ENCODE data around the gene N4BP2.

GRCh38 chr4:40177591-40177990 is 120.9 kb downstream of the N4BP2 start:
- TF ChIP-seq POLR2A (IDR thresholded peaks at IDR 0.05; ENCODE audit: low read length) (no peak), GATA1 (IDR thresholded peaks at IDR 0.05; ENCODE audit: low read depth, low read length) (no peak)

Measured in erythroblast (primary cell).